Measurements from ENCODE around the gene SLC2A11.

DNA sequence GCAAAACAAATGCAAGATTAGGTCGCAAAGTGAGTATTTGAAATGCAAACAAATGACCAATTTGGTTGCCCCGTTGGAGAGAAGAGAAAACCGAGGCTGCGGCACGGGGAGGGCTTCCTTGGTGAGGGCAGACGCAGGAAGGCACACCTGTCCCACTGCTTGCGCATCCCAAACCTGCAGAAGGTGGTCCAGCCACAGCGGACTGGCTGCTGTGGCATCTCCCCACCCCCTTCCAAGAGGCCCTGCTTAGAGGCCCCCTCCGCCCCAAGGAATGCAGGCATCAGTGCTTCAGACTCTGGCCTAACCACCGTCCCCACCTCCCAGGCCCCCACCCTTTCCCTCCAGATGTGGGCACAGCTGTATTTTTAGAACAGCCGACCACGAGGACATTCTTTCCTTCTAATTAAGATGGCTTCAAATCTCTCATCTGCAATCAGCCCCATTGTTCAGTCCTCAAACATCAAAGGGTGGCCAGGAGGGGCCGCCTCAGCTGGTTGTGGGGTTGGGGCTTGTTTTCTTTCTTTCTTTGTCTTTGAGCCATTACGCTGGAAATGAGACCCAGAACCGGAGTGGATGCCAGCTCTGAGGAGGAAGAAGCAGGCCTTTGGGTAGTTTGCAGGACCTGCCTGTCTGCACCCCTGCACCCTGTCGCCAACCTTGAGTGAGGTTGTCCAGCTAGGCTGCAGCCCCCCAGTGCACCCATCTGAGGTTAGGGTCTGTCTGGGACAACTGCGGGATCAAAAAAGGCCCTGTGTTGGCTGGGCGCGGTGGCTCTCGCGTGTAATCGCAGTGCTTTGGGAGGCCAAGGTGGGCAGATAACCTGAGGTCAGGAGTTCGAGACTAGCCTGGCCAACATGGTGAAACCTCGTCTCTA, 9.4 kb upstream of the SLC2A11 start:
- TF ChIP-seq, protein P1, sequence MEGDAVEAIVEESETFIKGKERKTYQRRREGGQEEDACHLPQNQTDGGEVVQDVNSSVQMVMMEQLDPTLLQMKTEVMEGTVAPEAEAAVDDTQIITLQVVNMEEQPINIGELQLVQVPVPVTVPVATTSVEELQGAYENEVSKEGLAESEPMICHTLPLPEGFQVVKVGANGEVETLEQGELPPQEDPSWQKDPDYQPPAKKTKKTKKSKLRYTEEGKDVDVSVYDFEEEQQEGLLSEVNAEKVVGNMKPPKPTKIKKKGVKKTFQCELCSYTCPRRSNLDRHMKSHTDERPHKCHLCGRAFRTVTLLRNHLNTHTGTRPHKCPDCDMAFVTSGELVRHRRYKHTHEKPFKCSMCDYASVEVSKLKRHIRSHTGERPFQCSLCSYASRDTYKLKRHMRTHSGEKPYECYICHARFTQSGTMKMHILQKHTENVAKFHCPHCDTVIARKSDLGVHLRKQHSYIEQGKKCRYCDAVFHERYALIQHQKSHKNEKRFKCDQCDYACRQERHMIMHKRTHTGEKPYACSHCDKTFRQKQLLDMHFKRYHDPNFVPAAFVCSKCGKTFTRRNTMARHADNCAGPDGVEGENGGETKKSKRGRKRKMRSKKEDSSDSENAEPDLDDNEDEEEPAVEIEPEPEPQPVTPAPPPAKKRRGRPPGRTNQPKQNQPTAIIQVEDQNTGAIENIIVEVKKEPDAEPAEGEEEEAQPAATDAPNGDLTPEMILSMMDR (IDR thresholded peaks at IDR 0.05), result no peak
- no peak for TF ChIP-seq POLR2A (IDR thresholded peaks at IDR 0.05)

Data from esophagus squamous epithelium (tissue), 4 donors.